ENCODE measurements around the gene SNX33.

Gene SNX33

GRCh38 chr15:75641603-75642002 is 6.1 kb upstream of the SNX33 start:
- no peak for DNase-seq (ENCODE audit: low spot score)

- no peak for DNase-seq (ENCODE audit: low spot score)
These were observed 3.3 kb upstream of the SNX33 start for GRCh38 chr15:75644376-75644775.

- DNase-seq (ENCODE audit: low spot score) = no peak
These were observed 1.4 kb upstream of the SNX33 start for GRCh38 chr15:75646112-75646943.

GRCh38 chr15:75646944-75647364 is 758 bp upstream of the SNX33 start:
- no peak for DNase-seq (ENCODE audit: low spot score)

GRCh38 chr15:75648156-75649000 is 666 bp downstream of the SNX33 start:
- peak; percentile 57 for DNase-seq (ENCODE audit: low spot score)

- no peak for DNase-seq (ENCODE audit: low spot score)
These were observed 1.5 kb downstream of the SNX33 start for GRCh38 chr15:75649045-75649761.

GRCh38 chr15:75649848-75650247 is 2.1 kb downstream of the SNX33 start:
- peak; percentile 44 for DNase-seq (ENCODE audit: low spot score)

GRCh38 chr15:75650908-75651809 is 3.4 kb downstream of the SNX33 start:
- DNase-seq (ENCODE audit: low spot score) = no peak

GRCh38 chr15:75651810-75652543 is 4.3 kb downstream of the SNX33 start:
- no peak for DNase-seq (ENCODE audit: low spot score)

GRCh38 chr15:75653347-75653913 is 5.7 kb downstream of the SNX33 start:
- no peak for DNase-seq (ENCODE audit: low spot score)

GRCh38 chr15:75654201-75654907 is 6.6 kb downstream of the SNX33 start:
- no peak for DNase-seq (ENCODE audit: low spot score)

- no peak for DNase-seq (ENCODE audit: low spot score)
These were observed 8.2 kb downstream of the SNX33 start for GRCh38 chr15:75655931-75656330.

- no peak for DNase-seq (ENCODE audit: low spot score)
These were observed 8.6 kb downstream of the SNX33 start for GRCh38 chr15:75656331-75656730.

GRCh38 chr15:75656813-75657212 is 9.1 kb downstream of the SNX33 start:
- DNase-seq (ENCODE audit: low spot score) = no peak

- DNase-seq (ENCODE audit: low spot score) = no peak
These were observed 11.5 kb downstream of the SNX33 start for GRCh38 chr15:75659141-75659771.

GRCh38 chr15:75659928-75660645 is 12.4 kb downstream of the SNX33 start:
- DNase-seq (ENCODE audit: low spot score) = no peak

- peak; percentile 95 for DNase-seq (ENCODE audit: low spot score)
These were observed 13.5 kb downstream of the SNX33 start for GRCh38 chr15:75661100-75661755.

- no peak for DNase-seq (ENCODE audit: low spot score)
These were observed 14.0 kb downstream of the SNX33 start for GRCh38 chr15:75661756-75662140.
